ENCODE results near the gene CD177.
"Not testable (repeated sequence)": the region's sequence is repeated elsewhere in the genome, so short reads cannot be mapped to it uniquely, and the experiment has no call there.

CD177 gene

DNA sequence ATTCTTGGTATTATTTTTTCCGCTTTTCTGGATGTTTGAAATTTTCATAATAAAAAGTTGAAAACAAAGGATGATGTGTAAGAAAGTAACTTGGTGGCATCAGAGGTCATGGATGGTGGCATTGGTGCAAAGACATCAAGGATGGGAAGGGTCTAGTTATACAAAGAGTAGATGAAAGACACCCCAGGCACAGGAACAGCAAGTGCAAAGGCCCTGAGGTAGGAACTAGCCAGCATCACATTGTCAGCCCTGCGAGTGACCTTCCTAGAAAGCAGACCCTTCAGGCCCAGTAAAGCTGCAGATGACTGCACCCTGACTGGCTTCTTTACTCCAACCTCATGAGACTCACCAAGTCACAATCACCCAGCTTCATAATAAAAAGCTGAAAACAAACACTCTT is 17.0 kb upstream of the CD177 start:
- DNase-seq = not testable (repeated sequence)

DNA sequence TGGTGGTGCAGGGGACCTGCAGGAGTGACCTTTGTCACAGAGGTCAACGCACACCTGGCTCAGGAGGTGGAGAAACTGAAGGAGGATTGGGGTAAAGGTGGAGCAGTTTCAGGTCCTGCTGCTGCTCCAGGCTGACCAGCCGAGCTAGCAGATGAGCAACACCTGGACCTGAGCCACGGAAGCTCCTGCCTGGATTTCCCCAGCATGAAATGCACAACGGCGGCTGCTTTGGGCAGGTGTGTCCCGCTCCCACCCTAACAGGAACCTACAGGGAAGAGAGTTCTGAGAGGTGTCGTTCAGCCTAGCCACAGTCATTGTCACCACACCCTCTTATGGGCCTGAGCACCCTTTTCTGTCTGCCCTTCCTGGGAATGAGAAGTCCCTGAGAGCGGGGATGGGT is 15.7 kb upstream of the CD177 start:
- no peak for DNase-seq

DNA sequence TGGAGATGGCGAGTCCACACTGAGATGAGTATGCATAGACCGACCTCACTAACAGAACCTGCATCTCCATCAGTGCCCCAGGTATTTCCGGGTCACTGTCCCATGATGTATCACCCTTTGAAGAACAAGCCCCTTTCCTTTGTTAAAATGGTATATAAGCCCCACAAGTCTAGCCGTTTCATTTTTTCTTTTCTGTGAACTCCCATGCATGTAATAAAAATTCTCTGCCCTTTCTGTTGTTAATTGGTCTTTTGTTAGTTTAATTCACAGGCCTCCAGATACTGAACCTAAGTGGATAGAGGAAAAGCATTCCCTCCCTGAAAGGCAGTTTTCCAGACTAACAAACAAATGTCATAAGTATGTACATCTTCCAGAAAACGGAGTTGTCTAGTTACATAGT is 15.0 kb upstream of the CD177 start:
- no peak for DNase-seq

DNA sequence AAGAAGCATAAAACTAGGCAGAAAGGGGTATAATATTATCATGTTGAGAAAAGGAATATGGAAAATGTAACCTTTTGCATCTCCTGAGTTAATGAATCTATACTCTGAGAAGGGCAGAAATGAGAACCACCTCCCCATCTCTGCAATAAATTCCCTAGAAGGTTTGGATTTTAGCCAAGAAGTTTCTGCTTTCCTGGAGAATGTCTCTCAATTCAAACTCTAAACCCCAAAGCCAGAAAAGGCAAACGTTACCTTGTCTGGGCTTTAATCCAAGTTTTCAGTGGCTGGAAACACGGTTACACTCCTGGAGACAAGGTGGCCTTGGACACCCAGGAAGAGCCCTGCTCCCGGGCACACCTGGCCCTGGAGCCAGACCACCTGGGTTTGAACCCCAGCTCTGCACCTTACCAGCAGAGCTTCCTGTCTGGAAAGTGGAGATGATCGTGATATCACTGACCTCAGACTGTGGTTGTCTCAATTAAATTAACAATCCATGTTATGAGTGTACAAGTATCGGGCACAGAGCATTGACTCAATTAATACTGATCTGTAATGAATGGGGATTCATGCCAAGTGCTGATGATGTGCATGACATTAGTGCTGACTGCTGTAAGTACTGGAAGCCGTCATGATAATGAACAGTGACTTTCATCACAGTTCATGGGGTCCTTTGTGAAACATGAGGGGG is 14.1 kb upstream of the CD177 start:
- not testable (repeated sequence) for DNase-seq

DNA sequence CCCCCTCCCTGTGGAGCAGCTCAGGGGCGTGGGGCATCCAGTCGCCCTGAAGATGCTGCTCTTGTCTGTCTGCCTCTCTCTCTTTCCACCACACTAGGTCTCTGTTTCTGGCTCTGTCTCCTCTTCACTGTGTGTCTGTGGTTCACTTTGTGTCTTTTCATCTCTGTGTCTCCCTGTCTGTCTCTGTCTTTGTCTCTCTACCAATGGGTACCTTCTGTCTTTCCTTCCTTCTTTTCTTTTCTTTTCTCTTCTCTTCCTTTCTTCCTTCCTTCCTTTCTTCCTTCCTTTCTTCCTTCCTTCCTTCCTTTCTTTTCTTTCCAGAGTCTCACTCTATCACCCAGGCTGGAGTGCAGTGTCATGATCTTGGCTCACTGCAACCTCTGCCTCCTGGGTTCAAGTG is 13.4 kb upstream of the CD177 start:
- DNase-seq = not testable (repeated sequence)

DNA sequence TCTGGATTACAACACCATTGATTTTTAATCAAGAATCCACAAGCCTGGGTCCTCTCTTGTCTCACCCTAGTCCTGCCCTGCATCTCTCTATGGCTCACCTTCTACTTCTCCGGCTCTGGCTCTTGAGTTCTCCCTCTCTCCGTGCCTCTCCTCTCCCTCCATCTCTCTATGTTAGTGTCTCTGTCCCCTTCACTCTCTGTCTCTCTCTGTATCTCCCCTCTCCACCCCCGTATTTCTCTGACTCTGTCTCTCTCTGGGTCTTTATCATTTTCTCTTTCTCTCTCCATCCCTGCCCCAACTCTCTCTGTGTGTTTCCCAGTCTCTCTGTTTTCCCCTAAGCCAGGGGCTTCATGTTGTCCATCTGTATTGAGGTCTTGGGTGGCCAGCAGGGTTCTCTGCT is 12.4 kb upstream of the CD177 start:
- DNase-seq = not testable (repeated sequence)

DNA sequence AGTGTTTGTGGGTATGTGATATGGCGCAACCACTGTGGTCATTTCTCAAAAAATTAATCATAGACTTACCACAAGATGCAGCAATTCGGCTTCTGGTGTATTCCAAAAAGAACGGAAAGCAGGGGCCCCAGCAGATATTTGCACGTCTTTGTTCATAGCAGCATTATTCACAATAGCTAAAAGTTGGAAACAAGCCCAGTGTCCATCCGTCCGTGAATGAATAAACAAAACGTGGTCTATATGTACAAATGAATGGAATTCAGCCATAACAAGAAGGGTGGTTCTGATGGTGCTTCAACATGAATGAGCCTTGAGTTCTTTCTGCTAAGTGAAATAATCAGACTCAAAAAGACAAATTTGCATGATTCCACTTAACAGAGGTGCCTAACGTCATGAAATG is 11.4 kb upstream of the CD177 start:
- not testable (repeated sequence) for DNase-seq

DNA sequence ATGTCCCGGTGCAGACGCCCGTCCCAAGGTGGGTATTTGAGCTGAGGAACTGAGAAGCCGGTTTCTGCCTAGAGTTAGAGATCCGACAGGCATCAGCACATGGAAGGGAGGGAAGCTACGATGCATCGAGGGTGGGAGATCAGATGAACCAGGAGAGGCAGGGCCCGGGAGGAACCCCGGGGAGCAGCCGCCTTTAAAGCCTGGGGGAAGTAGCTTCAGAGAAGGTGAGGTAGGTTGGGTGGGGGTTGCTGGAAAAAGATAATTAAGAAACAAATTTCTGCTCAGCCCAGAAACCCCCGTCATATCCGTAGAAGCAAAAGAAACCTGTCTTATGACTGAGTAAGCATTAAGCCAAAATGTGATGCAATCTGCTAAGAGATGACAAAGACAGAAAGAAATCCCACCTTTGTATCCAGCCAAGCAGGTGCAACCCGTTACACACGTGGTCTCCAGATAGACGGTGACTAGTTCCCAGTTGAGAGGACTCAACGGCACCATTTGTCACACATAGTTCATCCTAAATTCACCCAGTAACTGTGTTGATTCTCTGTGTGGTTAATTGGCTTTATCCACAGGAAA is 9.1 kb upstream of the CD177 start:
- DNase-seq = not testable (repeated sequence)

DNA sequence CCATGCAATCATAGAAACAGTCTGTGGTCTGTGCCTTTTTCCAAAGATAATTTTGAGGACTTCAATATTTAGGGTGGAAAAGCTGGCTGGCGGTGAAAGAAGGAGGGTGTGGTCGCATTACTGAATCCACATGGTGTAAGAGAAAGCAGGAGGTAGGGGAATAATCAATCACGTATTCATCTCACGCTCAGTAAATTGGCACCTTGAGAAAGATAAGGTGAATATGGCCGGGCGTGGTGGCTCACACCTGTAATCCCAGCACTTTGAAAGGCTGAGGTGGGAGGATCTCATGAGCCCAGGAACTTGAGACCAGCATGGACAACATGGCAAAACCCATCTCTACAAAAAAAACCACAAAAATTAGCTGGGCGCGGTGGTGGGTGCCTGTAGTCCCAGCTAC is 3.7 kb upstream of the CD177 start:
- not testable (repeated sequence) for DNase-seq

DNA sequence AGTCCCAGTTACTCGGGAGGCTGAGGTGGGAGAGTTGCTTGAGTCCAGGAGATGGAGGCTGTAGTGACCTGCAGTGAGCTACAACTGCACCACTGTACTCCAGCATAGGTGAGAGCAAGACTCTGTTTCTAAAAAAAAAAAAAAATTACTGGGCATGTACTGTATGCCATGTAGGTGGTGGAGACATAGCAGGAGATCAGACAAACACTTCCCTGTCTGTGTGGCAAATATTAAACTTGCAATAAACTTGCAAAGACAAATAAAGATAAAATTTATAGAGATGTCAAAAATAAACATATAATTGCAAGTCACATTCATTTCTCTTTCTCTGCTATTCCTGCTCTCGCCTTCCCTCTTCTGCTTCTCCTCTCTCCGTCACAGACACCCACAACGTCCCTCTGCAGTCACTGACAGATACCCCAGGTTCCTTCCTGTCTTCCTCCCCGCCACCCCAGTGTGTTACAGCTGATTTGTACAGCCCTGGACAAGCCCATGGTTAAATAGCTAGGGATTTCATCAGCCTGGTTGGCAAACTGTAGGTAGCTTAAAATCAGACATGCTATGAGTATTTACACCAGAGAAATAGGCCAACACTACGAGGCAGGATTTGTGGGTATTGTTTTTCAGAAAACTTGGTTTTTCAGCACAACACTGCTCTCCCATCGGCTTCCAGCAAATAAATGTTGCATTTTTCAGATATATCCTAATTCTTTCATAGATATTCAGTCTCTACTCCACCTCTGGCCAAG is 1.3 kb upstream of the CD177 start:
- no peak for DNase-seq

DNA sequence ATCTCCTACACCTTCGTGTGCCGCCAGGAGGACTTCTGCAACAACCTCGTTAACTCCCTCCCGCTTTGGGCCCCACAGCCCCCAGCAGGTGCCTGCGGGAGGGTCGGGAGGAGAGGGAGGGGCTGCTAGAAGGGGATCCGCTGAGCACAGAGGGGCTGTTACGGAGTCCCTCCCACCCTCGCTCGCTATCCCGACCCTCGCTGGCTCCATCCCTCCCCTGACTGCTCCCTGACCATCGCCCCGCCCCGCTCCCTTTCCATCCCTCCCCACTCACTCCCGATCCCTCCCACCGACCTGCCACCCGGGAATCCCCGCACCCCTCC is 780 bp downstream of the CD177 start:
- no peak for DNase-seq

DNA sequence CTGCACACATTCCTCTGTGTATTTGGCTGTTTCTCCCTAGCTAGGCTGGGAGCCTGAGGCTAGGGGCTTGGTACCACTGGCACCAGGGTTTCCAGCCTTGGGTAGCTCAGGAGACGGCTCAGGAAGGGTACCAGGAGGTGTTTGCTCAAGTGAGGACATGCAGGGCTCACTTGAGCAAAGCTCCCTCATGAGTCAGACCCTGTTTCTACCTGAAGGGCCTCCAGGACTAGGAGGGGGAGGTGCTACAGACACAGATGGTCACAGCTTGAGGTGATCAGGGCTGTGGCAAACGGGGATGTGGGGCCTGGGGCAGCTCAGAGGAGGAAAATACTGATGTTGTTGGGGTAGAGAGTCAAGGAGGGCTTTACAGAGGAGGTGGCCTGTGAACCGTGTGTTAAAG is 3.3 kb downstream of the CD177 start:
- DNase-seq = not testable (repeated sequence)

DNA sequence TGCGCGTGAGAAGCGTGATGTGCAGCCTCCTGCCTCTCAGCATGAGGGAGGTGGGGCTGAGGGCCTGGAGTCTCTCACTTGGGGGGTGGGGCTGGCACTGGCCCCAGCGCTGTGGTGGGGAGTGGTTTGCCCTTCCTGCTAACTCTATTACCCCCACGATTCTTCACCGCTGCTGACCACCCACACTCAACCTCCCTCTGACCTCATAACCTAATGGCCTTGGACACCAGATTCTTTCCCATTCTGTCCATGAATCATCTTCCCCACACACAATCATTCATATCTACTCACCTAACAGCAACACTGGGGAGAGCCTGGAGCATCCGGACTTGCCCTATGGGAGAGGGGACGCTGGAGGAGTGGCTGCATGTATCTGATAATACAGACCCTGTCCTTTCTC is 8.7 kb downstream of the CD177 start:
- DNase-seq = no peak

DNA sequence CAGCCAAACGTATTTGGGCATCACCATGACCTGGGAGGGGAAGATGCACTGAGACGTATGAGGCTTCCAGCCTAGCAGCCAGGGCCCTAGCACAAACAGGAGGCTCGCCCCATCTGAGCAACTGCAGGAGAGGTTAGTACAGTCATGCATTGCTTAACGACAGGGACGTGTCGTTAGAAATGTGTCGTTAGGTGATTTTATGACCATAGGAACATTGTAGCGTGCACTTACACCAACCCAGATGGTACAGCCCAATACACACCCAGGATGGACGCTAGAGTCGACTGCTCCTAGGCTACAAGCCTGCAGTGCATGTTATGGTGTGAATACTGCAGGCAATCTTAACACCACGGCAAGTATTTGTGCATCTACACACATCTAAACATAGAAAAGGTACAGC is 9.3 kb downstream of the CD177 start:
- no peak for DNase-seq

DNA sequence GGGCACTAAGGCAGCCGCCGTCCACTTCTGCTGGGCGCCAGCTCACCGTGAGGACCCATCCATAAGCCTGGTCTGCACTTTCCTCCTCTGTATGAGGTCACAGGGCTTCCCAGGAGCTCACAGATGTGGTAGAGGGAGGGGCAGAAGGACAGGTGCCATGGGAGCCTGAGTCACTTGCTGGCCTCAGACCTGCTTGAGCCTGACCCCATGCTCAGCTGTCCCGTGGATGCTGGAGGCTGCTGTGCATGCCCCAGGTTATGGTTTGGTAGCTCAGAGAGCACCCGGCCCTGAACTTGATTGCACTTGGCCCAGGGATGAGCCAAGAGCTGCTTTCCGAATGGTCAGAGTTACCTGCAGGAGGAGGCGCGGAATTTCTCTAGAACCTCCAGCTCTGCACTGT is 12.2 kb downstream of the CD177 start:
- DNase-seq = not testable (repeated sequence)

DNA sequence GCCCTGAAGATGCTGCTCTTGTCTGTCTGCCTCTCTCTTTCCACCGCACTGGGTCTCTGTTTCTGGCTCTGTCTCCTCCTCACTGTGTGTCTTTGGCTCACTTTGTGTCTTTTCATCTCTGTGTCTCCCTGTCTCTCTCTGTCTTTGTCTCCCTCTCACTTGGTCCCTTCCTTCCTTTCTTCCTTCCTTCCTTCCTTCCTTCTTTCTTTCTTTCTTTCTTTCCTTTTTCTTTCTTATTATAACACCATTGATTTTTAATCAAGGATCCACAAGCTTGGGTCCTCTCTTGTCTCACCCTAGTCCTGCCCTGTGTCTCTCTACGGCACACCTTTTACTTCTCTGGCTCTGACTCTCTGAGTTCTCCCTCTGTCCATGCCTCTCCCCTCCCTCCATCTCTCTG is 14.3 kb downstream of the CD177 start:
- no peak for DNase-seq

DNA sequence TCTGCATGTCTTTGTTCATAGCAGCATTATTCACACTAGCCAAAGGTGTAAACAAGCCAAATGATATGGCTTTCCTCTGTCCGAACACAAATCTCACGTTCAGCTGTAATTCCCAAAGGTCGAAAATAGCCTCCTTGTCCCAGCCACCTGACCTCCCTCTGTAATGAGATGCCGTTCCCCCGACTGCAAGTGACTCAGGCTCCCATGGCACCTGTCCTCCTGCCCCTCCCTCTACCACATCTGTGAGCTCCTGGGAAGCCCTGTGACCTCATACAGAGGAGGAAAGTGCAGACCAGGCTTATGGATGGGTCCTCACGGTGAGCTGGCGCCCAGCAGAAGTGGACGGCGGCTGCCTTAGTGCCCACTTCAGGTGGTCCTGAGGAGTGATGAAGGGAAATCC is 15.4 kb downstream of the CD177 start:
- not testable (repeated sequence) for DNase-seq

DNA sequence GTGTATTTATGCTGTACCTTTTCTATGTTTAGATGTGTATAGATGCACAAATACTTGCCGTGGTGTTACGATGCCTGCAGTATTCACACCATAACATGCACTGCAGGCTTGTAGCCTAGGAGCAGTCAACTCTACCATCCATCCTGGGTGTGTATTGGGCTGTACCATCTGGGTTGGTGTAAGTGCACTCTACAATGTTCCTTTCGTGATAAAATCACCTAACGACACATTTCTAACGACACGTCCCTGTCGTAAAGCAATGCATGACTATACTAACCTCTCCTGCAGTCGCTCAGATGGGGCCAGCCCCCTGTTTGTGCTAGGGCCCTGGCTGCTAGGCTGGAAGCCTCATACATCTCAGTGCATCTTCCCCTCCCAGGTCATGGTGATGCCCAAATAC is 18.4 kb downstream of the CD177 start:
- no peak for DNase-seq

DNA sequence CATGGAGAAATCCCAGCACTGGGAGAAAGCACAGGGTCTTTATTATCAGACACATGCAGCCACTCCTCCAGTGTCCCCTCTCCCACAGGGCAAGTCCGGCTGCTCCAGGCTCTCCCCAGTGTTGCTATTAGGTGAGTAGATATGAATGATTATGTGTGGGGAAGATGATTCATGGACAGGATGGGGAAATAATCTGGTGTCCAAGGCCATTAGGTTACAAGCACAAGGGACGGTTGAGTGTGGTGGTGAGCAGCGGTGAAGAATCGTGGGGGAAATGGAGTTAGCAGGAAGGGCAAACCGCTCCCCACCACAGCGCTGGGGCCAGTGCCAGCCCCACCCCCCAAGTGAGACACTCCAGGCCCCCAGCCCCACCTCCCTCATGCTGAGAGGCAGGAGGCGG is 19.0 kb downstream of the CD177 start:
- DNase-seq = no peak

DNA sequence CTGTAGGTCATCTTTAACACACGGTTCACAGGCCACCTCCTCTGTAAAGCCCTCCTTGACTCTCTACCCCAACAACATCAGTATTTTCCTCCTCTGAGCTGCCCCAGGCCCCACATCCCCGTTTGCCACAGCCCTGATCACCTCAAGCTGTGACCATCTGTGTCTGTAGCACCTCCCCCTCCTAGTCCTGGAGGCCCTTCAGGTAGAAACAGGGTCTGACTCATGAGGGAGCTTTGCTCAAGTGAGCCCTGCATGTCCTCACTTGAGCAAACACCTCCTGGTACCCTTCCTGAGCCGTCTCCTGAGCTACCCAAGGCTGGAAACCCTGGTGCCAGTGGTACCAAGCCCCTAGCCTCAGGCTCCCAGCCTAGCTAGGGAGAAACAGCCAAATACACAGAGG is 24.1 kb downstream of the CD177 start:
- not testable (repeated sequence) for DNase-seq

DNA sequence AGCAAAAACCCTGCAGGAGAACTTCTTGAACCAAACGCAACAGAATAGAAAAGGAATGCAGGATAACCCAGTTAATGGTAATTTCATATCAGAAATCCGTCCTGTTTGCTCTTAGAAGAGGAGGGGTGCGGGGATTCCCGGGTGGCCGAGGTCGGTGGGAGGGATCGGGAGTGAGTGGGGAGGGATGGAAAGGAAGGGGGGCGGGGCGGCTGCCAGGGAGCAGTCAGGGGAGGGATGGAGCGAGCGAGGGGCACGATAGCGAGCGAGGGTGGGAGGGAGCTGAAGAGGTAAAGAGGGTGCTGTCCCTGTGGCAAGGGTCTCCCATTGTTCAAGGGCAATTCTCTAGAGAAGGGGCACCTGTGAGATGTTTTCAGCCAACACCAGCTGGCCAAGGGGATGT is 26.5 kb downstream of the CD177 start:
- no peak for DNase-seq

DNA sequence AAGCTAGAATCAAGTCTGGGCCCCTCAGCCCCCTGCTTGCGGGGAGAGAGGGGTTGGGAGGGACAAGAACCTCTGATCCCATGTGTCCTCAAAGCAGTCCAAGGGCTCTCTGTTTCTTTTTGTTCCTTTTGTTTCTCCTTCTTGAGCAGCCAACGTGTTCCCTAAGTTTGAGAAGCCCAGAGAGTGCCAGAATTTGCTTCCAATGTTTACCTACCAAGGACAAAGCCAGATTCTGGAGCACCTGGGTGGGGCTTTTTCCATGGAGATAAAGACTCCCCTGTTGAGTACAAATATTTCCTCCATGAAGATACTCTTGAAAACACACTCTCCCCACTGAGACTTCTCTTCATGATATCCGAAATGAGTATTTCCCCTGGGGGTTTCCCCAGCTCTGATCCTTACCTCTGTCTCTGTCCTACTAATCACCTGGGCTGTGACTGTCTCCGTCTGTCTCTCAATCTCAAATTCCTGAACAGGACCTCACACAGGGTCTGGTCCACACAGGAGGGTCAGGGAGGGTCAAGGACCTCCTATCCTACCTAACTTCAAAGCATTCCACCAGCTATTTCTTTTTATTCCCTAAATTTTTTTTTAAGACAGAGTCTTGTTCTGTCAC is 27.4 kb downstream of the CD177 start:
- DNase-seq = no peak

DNA sequence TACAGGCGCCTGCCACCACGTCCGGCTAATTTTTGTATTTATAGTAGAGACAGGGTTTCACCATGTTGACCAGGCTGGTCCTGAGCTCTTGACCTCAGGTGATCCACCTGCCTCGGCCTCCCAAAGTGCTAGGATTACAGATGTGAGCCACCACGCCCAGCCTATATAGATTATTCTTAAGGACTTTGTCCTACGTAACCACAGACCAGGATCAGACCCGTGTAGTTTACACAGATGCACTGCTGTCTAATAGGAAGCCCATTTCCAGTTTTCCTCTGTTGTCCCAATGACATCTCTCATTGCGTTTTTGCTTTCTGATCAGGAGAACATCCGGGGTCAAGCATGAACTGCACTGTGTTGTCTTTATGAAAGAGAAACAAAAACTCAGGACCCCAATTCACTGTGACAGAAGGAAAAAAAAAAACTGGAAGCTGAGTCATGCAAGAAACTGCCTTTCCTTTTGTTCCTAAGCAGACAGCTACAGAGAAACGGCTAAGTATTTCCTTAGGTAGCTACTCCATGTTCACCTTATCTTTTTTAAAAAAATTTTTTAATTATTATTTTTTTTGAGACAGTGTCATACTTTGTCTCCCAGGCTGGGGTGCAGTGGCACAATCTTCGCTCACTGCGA is 29.2 kb downstream of the CD177 start:
- not testable (repeated sequence) for DNase-seq

DNA sequence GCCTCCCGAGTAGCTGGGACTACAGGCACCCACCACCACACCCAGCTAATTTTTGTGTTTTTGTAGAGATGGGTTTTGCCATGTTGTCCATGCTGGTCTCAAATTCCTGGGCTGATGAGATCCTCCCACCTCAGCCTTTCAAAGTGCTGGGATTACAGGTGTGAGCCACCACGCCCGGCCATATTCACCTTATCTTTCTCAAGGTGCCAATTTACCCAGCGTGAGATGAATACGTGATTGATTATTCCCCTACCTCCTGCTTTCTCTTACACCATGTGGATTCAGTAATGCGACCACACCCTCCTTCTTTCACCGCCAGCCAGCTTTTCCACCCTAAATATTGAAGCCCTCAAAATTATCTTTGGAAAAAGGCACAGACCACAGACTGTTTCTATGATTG is 29.8 kb downstream of the CD177 start:
- not testable (repeated sequence) for DNase-seq

All from CD4-positive, alpha-beta T cell treated with Interleukin-12 subunit alpha and Interleukin-12 subunit beta, for 1 hour (primary cell).